Aortic smooth muscle cell (primary cell): ENCODE measurements around the gene CLCNKA. TPM values are rescaled to one million over a fixed set of nuclear protein-coding genes. Genes with fewer than 3 reads are reported as not detected.

ENCODE experiments used
- total RNA-seq: library from RNA; depleted of rRNA; stranded (reverse); fragments of >200 nt; gene quantifications from 2 replicates; pipeline ENCODE4 v1.2.3, GENCODE V29; 2014

Gene CLCNKA
- not detected in 2 replicates for total RNA-seq

DNA sequence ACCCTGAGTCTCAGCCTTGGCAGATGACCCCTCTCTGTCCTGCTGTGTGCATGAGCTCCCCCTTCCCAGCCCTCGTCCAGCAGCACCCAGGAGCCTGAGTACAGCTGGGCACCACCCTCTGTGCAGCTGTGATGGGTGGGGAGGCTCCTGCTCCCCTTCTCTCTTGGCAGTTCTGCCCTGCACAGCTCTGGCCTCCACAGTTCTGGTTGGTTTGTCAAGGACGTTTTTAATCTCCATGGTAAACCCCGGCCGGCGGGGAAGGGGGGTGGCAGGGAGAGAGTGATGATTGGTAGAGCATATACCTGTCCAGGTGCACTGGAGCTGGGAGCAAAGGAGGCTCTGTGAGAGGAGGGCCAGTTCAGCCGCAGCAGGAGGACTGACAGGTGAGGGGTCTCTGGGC lies at the start of gene CLCNKA:
TSS of gene CLCNKA (plus strand) at position 356 of the 400 bp plus-strand sequence. CDS start 584 bp downstream, outside the sequence.

DNA sequence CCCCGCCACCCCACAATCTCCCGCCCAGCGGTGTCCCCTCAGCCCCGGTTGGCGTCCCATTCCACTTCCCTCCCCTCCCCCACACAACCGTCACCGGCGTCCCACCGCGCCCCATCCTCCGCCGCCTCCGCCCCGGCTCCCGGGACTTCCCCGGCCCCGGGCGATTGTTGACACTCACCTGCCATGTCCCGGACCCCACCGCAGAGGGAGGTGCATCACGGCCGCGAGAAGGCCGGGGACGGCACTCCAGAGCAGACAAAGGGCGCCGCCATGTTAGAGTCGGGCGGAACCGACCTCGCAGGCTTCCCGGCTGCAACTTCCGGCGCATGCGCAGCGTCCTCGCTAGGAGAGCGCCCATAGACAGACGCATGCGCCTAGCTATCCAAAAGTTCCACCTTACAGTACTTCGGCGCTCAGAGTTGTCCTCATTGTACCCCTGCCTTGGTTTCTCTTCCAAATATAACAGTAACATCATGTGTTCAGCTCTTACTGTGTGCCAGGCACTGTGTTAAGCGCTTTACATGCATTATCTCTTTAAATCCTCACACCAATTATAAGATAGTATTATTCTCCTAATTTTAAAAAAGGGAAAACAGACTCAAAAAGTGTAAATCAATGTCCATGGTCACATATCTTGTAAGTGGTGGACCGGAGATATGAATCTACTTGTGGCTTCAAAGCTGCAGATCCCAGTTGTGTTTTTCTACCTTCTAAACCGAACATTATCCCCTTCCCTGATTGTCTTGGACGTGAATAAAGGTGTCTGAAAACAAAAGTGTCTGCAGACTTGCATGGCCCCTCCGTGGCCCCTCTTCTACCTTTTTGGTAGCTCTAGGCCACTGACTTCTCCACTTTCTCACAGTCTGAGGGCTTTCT lies 45.8 kb upstream of the CLCNKA start, which contains the start of gene ZBTB17:
TSS of gene ZBTB17 (minus strand) at position 297 of the 876 bp plus-strand sequence. CDS start 27,606 bp downstream, outside the sequence.

DNA sequence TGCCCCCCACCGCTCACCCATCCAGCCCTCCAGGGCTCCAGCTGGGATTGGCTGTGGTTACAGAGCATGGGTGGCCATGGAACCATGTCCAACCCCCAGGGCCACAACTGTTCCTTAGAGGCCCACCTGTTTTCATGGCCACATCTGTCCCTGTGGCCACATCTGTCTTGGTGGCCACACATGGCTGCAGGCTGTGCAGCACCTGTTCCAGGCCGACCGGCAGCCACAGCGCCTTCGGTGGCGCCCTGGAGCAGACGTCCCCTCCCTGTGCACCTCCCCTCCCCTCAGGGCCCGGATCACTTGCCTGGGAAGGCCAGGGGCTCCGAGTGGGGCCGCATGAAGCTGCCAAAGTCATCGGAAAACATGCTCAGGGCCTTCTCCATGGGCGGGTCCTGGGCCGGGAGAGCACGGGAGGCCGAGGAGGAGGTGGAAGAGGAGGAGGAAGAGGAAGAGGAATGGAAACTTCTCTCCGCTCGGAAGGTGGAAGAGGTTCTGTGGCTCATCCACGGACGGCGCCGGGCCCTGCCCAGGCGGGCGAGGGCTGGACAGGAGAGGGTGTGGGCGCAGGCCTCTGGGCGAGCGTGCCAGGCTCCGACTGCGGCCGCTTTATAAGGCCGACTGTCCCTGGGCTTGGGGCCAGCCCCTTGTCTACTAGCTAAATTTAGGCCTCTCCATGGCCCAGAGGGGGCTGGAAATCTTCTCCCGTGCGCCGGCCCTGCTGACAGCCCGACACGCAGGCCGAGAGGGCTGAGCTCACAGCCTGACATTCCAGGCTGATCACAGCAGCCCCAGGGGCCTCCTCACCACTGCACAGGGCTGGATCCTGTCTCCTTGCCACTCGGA lies 4.2 kb upstream of the CLCNKA start, which contains the start of gene HSPB7:
TSS of gene HSPB7 (minus strand) at position 583 of the 843 bp plus-strand sequence. CDS start at position 503, 80 bp downstream.

DNA sequence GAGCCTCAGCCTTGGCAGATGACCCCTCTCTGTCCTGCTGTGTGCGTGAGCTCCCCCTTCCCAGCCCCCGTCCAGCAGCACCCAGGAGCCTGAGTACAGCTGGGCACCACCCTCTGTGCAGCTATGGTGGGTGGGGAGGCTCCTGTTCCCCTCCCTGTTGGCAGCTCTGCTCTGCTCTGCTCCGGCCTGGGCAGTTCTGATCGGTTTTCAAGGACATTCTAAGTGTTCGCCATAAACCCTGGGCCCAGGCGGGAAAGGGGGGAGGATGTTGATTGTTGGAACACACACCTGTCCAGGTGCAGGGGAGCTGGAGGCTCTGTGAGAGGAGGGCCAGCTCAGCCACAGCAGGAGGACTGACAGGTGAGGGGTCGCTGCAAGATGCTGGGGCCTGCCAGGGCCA lies 21.7 kb downstream of the CLCNKA start, which contains the start of gene CLCNKB:
TSS of gene CLCNKB (plus strand) at position 262 of the 400 bp plus-strand sequence. CDS start 711 bp downstream, outside the sequence.

DNA sequence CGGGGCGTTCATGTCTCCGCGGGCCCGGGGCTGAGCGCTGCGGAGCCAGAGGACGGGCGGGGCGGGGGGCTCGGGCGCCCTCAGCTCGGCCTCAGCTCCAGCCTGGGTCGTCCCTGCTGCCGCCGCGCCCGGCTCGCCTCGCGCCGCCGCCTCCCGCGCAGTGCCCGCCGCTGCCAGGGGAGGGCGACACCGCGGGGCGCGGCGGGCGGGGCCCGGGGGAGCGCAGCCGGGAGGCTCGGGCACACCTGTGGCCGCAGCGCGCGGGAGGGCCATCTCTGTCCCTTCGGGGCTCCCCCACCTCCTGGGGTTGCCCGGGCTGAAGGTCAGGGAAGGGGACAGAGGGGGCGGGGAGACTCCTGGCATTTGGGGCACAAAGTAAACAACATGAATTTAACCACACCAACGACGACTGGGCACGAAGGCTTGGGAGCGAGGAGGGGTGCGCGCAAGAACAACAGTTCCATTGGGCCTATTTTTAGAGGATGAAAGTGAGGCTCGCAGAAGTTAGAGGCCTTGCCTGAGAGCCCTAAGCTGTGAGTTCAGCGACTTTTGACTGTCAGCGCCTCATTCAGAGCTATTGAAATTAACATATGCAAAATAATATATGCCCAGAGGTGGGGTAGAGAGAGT lies 51.8 kb downstream of the CLCNKA start, which contains the start of gene FAM131C:
TSS of gene FAM131C (minus strand) at position 162 of the 630 bp plus-strand sequence. CDS start 209 bp downstream, outside the sequence.

Other genes with a start within 250 kb of the CLCNKA start
- 11.7 and 12.0 TPM in 2 replicates for gene UQCRHL, start 214.4 kb upstream of the CLCNKA start, total RNA-seq
- gene SPEN, start 174.3 kb upstream of the CLCNKA start, total RNA-seq: 15.1 and 20.9 TPM in 2 replicates
- 22.1 and 27.2 TPM in 2 replicates for gene ZBTB17, start 45.9 kb upstream of the CLCNKA start, total RNA-seq
- gene SRARP, start 17.8 kb upstream of the CLCNKA start, total RNA-seq: not detected in 2 replicates
- 4.6 and 21.6 TPM in 2 replicates for gene HSPB7, start 4.0 kb upstream of the CLCNKA start, total RNA-seq
- gene CLCNKB, start 21.7 kb downstream of the CLCNKA start, total RNA-seq: under 0.01 TPM in 1 of 2 replicates, not detected in the other
- gene FAM131C, start 51.6 kb downstream of the CLCNKA start, total RNA-seq: 0.31 and 0.53 TPM in 2 replicates
- gene EPHA2, start 134.0 kb downstream of the CLCNKA start, total RNA-seq: 35.3 and 35.4 TPM in 2 replicates
- gene ARHGEF19, start 190.6 kb downstream of the CLCNKA start, total RNA-seq: 1.2 and 2.2 TPM in 2 replicates
- gene CPLANE2, start 215.1 kb downstream of the CLCNKA start, total RNA-seq: 8.2 and 12.4 TPM in 2 replicates